Breast epithelium (tissue), 4 donors: ENCODE results near the gene SGSH. TPM values are rescaled to one million over a fixed set of nuclear protein-coding genes. Genes with fewer than 3 reads are reported as not detected.

ENCODE experiments used
- DNase-seq, 2 donors: peaks; one replicate each; pipeline ENCODE4 v3.0.0-alpha.2; 2019; ENCODE audit warnings: low spot score in 2 of 2
- H3K27ac ChIP-seq, 2 donors: fragments of 200-600 bp; sonication (generic) in 1 of 2; one replicate each; pipeline ENCODE4 v1.5.1; 2016 to 2019; ENCODE audit warnings: mild to moderate bottlenecking in 1 of 2
- H3K27me3 ChIP-seq, 2 donors: fragments of 200-600 bp; sonication (generic) in 1 of 2; one replicate each; pipeline versions ENCODE4 v1.5.1 to v1.6.0; 2017 to 2019; ENCODE audit warnings: control low read depth in 1 of 2, mild to moderate bottlenecking in 1 of 2
- H3K36me3 ChIP-seq: fragments of 200-600 bp; one replicate; pipeline ENCODE4 v1.5.1; 2019
- H3K4me1 ChIP-seq, 2 donors: fragments of 200-600 bp; sonication (generic); one replicate each; pipeline ENCODE4 v1.5.1; 2016 to 2019; ENCODE audit warnings: control low read depth in 1 of 2
- H3K4me3 ChIP-seq, 3 donors: fragments of 200-600 bp; sonication (generic); 1 replicate in 2 of 3; 2 replicates in 1 of 3; pipeline ENCODE4 v1.5.1; 2016 to 2019; ENCODE audit warnings: mild to moderate bottlenecking in 3 of 3, moderate library complexity in 2 of 3
- H3K9me3 ChIP-seq, 2 donors: fragments of 200-600 bp; sonication (generic) in 1 of 2; one replicate each; pipeline ENCODE4 v1.5.1; 2016 to 2019; ENCODE audit warnings: control low read depth in 1 of 2
- CTCF ChIP-seq, 3 donors: fragments of 450-650 bp; IDR thresholded peaks; one replicate each; pipeline ENCODE4 v1.5.1; 2016 to 2017; ENCODE audit warnings: antibody characterized with exemption in 3 of 3, mild to moderate bottlenecking in 3 of 3, moderate library complexity in 3 of 3
- POLR2A ChIP-seq: fragments of 450-650 bp; IDR thresholded peaks from one replicate; pipeline ENCODE4 v1.6.1; 2016; ENCODE audit warnings: antibody characterized with exemption, mild to moderate bottlenecking, moderate library complexity
- POLR2AphosphoS5 ChIP-seq, 3 donors: sonication (generic); formaldehyde crosslinking; IDR thresholded peaks; one replicate each; pipeline ENCODE4 v1.6.1; 2017; ENCODE audit warnings: antibody characterized with exemption in 3 of 3
- intact Hi-C: fragments of 100-400 bp; cut with DNase I; formaldehyde crosslinking; loops from one replicate; pipeline ENCODE4 v1.15.1; 2023; ENCODE audit warnings: low total_unique reads
- total RNA-seq, 3 donors: library from RNA; depleted of rRNA; stranded (reverse); fragments of >200 nt; gene quantifications; one replicate each; pipeline ENCODE4 v1.1.0, GENCODE V29; 2016

The SGSH gene
- total RNA-seq, 3 donors from 2014 or later = 28.3 to 38.1 (median 32.1) TPM

GRCh38 chr17:80176757-80177156 is 43.4 kb downstream of the SGSH start:
- no peak overlapping the region for H3K27ac ChIP-seq
- TF ChIP-seq CTCF (IDR thresholded peaks at IDR 0.05) (no peak), POLR2AphosphoS5 (IDR thresholded peaks at IDR 0.05) (no peak), POLR2A (no peak)
- intact Hi-C loops = no loop called here
- DNase-seq = no peak
- no peak overlapping the region for H3K4me3 ChIP-seq
- no peaks in the 10 kb centered on the region for H3K36me3 ChIP-seq
- H3K9me3 ChIP-seq = no peaks in the 10 kb centered on the region
- H3K4me1 ChIP-seq = no peaks in the 10 kb centered on the region
- no peaks in the 10 kb centered on the region for H3K27me3 ChIP-seq

- intact Hi-C loops = no loop called here
- DNase-seq = no peak
- H3K36me3 ChIP-seq = no peaks in the 10 kb centered on the region
- no peak overlapping the region for H3K4me3 ChIP-seq
- H3K27ac ChIP-seq = no peak overlapping the region
- TF ChIP-seq POLR2A = no peak
- TF ChIP-seq POLR2AphosphoS5 (IDR thresholded peaks at IDR 0.05) = no peak
- TF ChIP-seq CTCF (IDR thresholded peaks at IDR 0.05) = no peak
- H3K27me3 ChIP-seq = no peaks in the 10 kb centered on the region
- H3K9me3 ChIP-seq = no peaks in the 10 kb centered on the region
- H3K4me1 ChIP-seq = no peaks in the 10 kb centered on the region
Observed at GRCh38 chr17:80173916-80174315, 46.2 kb downstream of the SGSH start.

GRCh38 chr17:80173126-80173525 is 47.0 kb downstream of the SGSH start:
- Histone ChIP-seq H3K4me1 (no peaks in the 10 kb centered on the region), H3K36me3 (no peaks in the 10 kb centered on the region), H3K4me3 (no peak overlapping the region), H3K27me3 (no peaks in the 10 kb centered on the region), H3K27ac (no peak overlapping the region), H3K9me3 (no peaks in the 10 kb centered on the region)
- intact Hi-C loops = no loop called here
- no peak for DNase-seq
- TF ChIP-seq POLR2AphosphoS5 (IDR thresholded peaks at IDR 0.05) (no peak), CTCF (IDR thresholded peaks at IDR 0.05) (no peak), POLR2A (no peak)

GRCh38 chr17:80171681-80172080 is 48.5 kb downstream of the SGSH start:
- Histone ChIP-seq H3K27ac (no peak overlapping the region), H3K9me3 (no peaks in the 10 kb centered on the region), H3K27me3 (no peaks in the 10 kb centered on the region), H3K4me1 (no peaks in the 10 kb centered on the region), H3K36me3 (no peaks in the 10 kb centered on the region), H3K4me3 (no peak overlapping the region)
- DNase-seq = no peak
- no peak for TF ChIP-seq POLR2A
- no peak for TF ChIP-seq CTCF (IDR thresholded peaks at IDR 0.05)
- TF ChIP-seq POLR2AphosphoS5 (IDR thresholded peaks at IDR 0.05) = no peak
- intact Hi-C loops = no loop called here

GRCh38 chr17:80169784-80170500 is 50.2 kb downstream of the SGSH start, which contains the start of gene CARD14:
CARD14 (plus strand) TSS chr17:80170030; CDS start chr17:80181439, 11,409 bp downstream.
- Histone ChIP-seq H3K36me3 (no peaks in the 10 kb centered on the region), H3K27ac (peak within 1 kb of the TSS; percentile 81 to 89), H3K4me1 (no peaks in the 10 kb centered on the region), H3K4me3 (peak within 1 kb of the TSS in 2 of 3 donors; percentile 48 to 63), H3K9me3 (no peaks in the 10 kb centered on the region), H3K27me3 (no peaks in the 10 kb centered on the region)
- TF ChIP-seq POLR2A (peak; percentile 43), POLR2AphosphoS5 (IDR thresholded peaks at IDR 0.05) (peak; percentile 42 to 94 (median 49)), CTCF (IDR thresholded peaks at IDR 0.05) (no peak)
- intact Hi-C loops = no loop called here
- peak; percentile 87 to 89 for DNase-seq
